Urothelium cell line (cell line): ENCODE data around the gene PFN4.
A peak's percentile ranks its signal among the peaks of the same experiment; 100 is the strongest.
"Not testable (repeated sequence)": the region's sequence is repeated elsewhere in the genome, so short reads cannot be mapped to it uniquely, and the experiment has no call there.

Source experiments
- DNase-seq: peaks from one replicate; pipeline ENCODE4 v3.0.0; 2011; ENCODE audit warnings: low spot score, mixed read lengths
- FAIRE-seq: peaks from 2 replicates; lab custom pipeline; 2011; peaks lifted over from hg19 to GRCh38; lab: Jason Lieb, UNC

Gene PFN4, protein sequence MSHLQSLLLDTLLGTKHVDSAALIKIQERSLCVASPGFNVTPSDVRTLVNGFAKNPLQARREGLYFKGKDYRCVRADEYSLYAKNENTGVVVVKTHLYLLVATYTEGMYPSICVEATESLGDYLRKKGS

DNA sequence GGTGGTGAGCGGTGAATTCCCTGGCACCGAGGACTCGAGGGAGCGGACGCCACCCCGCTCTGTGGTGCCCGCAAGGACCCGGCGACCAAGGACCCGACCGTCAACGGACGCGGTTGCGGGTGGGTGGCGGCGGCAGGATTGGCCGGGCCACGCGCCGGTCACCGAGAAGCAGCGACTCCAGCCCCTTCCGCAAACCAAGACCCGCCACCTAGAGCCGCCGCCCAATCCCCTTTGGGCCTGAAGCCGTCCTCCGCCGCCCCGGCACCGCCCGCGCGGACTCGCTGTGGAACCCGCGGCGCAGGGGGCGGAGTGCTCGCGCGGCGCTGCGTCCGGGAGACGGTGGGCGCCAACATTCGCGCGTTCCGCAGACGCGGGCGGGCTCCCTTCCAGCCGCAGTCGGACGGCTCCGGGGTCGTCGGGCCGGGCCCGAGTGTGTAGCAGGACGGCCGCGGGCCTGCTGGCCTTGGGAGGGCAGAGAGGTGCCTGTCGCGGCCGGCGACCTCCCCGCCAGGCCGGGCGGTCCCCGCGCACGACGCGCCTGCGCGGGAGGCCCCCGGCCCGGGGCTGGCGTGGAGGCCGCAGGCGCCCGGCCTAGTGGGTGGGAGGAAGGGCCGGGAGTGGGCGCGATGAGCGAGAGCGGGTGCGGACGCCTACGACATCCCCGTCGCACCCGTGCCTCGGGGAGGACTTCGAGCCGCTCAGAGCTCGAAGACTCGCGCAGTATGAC, at the start of gene PFN4, which contains the start of gene FAM228B:
Gene PFN4 (minus strand): TSS at position 140 of the 727 bp plus-strand sequence. CDS start 799 bp downstream, outside the sequence.
Gene FAM228B (plus strand): TSS at position 275 of the 727 bp plus-strand sequence. CDS start 893 bp downstream, outside the sequence.
- peak; percentile 40 for FAIRE-seq
- DNase-seq = peak; percentile 93

DNA sequence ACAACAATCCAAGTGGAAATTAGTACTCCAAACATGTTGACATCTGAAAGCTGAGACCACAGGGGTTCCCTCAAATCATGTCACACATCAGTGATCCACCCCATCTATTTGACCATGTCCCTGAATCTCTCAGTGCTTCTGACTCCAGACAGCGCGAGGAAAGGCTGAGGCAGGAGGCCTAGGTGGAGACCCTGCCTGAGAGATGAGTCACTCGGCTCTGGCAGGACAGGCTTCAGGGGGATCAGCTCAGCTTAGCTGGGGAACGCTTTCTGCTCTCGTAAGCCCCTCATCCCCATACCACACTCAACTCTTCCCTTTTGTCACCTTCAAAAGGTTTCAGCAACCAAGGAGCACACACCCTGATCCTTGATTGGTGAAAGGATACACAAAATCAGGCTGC, 45.9 kb upstream of the PFN4 start:
- no peak for DNase-seq
- no peak for FAIRE-seq

DNA sequence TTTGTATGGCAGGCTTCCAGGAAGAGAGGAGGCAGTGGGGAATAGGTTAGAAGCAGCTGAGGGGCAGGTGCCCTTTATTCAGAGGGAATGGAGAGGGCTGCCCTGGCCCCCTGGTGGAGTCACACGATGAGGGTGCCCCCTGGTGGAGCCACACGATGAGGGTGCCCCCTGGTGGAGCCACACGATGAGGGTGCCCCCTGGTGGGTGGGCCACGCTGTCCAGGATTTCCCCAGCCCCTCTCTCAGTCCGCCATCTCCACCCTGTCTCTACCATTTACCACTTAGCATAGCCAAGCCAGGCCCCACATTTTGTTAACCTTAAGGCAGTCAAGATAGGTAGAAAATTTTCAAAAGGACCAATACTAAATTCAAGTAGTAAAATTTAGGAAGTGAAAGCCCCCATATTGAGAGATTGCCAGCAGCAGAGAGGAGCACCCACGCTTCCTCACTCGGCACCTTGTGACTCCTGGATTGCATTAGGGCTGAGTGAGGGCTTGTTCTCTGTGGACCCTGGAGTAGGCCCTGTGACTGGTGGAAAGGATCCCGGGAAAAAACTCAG, 41.4 kb upstream of the PFN4 start:
- DNase-seq (peak; percentile 40), FAIRE-seq (no peak)

DNA sequence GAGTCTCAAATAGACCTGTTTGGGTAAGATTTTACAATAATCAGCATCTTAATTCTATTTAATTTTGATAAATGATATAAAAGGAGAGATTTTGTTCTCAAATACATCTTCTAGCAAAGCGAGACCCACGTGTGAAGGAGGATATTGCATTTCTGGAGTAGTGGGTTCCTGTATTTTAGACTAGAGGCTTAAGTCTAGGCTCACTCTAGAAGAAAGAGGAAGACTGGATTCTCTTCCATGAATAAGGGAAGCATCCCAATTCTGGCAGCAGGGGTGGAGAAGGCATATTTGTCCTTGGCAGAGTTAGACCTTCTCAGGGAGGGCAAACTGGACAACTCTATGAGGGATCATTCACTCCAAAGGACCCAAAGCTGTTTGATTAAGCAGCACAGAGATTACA, 40.5 kb upstream of the PFN4 start:
- FAIRE-seq (no peak), DNase-seq (no peak)

DNA sequence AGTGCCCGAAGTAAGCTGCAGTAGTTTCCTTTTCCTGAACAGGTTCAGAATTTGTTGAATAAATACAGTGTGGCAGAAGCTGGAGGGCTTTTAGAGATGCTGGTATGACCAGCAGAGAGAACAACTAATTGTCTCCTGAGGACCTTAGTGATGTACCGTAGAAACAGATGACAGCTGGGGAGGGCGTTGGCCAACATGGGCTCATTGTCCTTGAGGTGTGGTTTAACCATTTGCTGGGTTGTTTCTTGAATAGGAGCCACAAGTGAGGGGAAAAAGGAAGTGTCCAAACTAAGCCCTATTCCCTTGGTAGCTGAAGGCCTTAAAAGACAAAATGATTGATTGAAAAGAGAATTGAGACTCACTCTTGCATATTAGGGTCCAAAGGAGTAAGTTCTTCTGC, 40.1 kb upstream of the PFN4 start:
- FAIRE-seq (no peak), DNase-seq (no peak)

DNA sequence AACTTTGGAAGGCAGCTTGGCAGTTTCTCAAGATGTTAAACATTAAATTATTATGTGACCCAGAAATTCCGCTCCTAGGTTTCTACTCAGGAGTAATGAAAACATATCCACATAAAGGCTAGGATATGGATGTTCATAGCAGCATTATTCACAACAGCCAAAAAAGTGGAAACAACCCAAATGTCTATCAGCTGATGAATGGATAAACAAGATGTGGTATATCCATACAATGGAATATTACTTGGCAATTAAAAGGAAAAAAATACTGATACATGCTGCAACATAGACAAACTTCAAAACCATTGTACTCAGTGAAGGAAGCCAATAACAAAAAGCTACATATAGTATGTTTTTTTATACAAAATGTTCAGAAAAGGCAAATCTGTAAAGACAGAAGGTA, 39.4 kb upstream of the PFN4 start:
- no peak for DNase-seq
- peak; percentile 17 for FAIRE-seq

DNA sequence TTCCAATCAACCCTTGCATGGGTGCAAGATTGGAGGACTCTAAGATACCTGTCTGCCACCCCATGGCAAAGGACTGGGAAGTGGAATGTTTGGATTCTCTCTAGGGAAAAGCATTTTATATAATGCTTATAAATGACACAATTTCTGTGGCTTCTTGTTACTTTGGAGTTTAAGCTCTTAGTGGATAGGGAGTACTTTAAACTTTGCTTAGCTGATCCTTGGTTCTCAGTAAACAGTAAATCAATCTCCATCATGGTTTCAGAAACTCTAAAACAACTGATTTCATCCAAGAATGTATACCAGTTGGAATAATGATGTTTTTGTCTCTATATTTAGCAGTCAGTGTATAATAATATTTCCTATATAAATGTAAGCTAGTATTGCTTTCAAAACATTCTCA, 37.6 kb upstream of the PFN4 start:
- FAIRE-seq (no peak), DNase-seq (no peak)

DNA sequence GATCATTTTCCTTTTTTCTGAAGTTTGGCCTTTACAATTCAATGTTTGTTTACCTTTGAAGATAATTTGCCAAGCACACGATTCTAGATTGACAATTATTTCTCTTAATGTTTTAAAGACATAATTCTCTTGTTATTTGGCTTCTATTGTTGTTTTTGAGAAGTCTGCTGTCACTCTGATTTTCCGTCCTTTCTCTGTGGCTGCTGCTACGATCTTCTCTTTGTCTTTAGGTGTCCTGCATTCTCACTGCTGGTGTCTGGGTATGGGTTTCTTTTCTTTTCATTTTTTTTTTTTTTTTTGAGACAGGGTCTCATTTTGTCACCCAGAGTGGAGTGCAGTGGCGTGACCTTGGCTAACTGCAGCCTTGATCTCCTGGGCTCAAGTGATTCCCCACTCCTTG, 36.6 kb upstream of the PFN4 start:
- no peak for DNase-seq
- FAIRE-seq = no peak

DNA sequence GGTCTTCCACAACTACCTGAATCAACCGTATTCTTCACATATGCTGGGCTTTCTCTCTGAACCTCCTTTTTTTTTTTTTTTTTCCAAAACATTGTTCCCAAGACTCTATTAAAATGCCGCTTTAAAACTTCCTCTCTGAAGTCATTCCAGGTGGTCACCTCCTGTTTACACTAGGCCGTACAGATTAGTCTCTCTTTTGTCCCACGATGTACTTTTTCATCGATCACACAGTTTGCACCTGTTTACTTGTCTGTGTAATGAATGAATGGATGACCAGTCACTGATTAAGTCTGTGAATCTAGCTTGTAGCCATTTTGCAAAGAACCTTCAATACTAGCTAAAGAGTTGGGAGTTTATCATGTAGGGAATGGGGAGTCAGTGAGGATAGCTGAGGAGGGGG, 35.0 kb upstream of the PFN4 start:
- DNase-seq (no peak), FAIRE-seq (no peak)

DNA sequence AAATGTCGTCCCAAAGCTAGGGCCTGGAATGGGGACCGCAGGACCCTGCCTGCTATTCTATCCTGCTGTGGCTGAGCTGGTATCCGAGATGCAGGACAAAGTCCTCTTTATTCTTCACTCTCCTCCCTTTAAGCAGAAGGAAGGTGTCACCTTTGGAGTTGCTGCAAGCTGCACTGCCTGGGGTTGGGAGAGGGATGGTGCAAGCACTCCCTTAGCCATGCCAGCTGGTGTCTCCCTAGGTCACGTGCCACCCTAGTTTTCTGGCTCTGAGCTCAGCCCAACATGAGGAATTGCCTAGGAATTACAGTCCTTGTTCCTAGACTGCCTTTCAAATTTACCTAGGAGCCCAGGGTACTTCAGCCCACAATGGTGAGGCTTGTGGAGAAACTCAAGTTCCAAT, 30.3 kb upstream of the PFN4 start:
- no peak for FAIRE-seq
- DNase-seq = no peak

DNA sequence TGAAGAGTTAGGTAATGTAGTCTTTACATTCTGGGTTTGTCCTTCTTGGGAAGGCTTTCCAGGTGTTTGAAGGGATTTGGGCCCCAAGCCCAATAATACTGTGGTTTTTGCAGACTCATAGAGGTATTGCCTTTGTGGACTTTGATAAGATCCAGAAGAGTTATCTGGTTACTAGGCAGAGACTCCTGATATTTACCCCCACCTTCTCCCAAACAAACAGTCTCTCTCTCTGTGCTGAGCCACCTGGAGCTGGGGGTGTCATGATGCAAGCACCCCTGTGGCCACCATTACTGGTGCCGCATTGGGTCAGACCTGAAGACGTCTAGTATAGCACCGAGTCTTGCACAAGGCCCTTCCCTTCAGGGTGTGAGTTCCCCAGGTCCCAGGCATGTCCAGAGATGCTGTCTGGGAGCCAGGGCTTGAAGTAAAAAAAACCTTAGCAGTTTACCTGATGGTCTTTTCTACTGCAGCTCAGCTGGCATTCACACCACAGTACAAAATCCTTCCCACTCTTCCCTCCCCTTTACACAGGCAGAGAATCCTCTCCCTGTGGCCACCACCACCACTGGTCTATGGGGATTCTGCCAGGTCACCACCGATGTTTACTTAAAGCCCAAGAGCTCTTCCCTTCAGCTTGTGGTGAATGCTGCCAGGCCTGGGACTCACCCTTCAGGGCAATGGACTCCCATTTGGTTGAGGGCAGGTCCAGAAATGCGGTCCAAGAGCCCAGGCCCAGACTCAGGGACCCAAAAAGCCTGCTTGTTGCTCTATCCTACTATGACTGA, 29.5 kb upstream of the PFN4 start:
- no peak for DNase-seq
- no peak for FAIRE-seq

DNA sequence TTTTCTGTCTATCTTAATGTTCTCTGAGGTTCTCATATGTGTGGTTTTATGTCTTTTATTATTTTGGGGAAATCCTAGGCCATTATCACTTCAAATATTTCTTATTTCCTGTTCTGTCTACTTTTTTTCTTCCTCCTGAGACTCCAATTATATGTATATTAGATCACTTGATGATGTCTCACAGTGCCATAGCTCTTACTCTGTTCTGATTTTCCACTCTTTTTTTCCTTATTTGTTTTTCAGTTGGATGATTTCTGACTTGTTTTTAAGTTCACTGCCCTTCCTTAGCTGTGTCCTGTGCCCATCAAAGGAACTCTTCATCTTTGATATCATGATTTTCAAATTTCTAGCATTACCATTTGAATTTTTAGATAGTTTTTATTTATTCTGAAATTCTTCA, 24.2 kb upstream of the PFN4 start:
- DNase-seq (no peak), FAIRE-seq (no peak)

DNA sequence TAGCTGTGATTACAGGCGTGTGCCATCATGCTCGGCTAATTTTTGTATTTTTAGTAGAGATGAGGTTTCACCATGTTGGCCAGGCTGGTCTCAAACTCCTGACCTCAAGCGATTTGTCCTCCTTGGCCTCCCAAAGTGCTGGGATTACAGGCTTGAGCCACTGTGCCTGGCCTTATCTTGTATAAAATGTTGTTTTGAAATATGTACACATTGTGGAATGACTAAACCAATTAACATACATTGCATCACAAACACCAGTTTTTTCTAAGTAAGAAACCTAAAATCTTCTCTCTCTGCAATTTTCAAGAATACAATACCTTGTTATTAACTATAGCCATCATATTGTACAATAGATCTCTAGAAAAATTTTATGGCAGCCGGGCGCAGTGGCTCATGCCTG, 17.2 kb upstream of the PFN4 start:
- not testable (repeated sequence) for DNase-seq, FAIRE-seq

DNA sequence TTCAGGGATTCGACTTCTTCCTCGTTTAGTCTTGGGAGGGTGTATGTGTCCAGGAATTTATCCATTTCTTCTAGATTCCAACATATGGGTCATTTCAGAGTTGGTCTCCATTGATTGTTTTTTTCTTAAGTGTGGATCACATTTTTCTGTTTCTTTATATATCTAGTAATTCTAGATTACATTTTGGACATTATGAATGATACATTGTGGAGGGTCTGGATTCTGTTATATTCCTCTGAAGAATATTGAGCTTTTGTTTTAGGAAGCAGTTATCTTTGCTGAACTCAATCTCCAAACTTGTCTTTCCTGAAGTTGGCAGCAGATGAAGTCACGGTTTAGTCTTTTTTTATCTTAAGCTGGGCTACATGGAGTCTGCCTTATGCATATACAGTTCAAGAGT, 9.4 kb upstream of the PFN4 start:
- no peak for DNase-seq
- no peak for FAIRE-seq

DNA sequence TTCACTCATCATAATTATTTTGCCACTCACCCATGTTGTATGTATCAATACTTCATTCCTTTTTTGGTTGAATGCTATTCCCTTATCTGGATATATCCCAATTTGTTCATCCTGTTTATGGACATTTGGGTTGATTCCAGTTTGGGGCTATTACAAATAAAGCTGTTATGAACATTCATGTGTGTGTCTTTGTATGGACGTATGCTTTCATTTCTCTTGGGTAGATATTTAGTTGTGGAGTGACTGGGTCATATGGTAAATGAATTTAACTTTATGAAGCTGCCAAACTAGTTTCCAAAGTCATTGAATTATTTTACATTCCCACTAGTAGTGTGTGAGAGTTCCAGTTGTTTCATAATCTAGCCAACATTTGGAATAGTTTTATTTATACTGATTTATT, 2.8 kb upstream of the PFN4 start:
- FAIRE-seq (no peak), DNase-seq (no peak)

DNA sequence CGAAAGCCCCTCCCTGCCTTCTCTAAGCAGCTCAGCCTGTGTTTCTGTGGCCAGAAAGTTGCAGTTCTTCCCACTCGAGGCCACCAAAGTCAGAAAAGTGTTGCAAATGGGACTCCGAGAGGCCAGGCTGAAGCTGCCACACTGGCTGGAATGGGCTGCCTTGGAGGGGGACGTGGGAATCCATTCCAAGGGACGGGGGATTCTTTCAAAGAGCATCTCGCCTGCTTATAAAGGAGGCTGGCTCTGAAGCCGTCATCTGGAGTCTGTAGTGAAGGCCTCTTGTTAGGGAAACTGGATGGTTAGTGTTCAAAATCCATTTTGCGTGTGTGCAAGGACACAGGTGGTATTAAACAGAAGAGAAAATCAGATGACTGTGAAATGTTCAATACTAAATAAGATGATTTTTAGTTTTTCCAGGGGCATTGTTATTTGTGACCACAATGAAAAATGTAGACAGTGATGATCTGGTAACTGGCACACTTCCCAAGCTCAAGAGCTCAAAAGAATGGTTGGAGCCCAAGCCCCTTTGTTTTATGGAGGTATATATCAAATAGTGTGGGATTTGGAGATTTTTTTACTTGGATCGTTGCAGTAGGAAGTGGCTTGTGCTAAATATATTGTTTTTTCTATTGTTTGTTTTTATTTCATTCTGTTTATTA, 917 bp upstream of the PFN4 start:
- FAIRE-seq (no peak), DNase-seq (peak; percentile 20)

DNA sequence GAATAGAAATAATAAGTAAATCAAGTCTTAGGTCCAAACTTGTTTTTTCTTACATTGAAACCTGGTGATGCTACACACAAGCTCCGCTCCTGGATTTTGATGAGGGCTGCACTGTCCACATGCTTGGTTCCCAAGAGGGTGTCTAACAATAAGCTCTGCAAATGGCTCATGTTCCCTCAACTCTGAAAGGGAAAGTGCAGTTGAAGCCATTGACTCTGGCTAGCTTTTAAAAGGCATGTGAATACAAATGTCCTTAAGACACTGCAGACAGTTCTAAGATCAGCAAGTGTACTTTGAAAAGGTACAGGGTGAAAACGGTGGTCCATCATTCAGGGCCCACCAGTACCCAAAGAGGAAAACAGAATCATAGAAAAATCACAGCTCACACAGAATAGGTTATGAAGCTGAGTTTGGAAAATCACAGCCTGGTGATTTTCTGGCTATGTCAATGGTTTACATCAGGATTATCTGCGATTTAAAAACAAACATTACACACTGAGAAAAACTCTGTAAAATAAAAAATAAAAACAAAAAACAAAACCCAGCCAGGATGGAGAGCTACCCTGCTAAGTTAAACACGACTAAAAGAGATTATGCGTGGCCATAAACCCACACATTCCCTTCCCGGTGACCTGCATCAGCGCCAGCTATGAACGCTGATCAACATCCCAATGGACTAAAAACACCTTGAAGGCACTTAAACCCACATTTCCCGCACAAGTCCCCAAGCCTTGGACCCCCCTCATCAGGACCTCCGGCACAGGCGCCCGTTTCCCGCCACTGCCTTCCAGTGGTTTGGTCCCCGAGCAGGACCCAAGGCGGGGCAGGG, 554 bp downstream of the PFN4 start:
- DNase-seq (no peak), FAIRE-seq (no peak)

DNA sequence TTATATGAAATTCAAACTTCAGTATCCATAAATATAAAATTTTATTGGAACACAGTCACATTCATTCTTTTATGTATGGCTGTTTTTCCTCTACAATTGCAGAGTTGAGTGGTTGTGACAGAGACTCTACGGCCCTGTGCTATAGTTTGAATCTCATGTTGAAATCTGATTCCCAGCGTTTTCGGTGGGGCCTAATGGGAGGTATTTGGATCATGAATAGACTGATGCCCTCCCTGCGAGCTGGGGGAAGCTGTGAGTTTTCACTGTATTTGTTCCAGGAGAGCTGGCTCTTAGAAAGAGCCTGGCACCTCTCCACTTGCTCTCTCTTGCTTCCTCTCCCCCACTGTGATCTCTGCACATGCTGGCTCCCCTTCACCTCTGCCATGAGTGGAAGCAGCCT, 1.7 kb downstream of the PFN4 start:
- FAIRE-seq = no peak
- DNase-seq = no peak

DNA sequence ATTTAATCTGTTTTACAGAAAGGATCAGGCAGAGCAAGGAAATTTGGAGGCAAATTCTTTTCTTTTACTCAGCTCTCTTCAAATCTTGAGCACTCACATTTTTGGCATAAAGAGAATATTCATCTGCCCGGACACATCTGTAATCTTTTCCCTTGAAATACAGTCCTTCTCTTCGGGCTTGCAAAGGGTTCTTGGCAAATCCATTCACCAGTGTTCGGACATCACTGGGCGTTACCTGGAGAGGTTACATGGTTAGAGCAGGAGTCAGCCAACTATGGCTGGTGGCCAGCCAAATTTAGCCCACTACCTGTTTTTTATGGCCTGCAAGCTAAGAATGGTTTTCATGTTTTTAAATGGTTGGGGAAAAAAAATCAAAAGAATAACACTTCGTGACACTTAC, 2.1 kb downstream of the PFN4 start:
- no peak for DNase-seq
- no peak for FAIRE-seq

DNA sequence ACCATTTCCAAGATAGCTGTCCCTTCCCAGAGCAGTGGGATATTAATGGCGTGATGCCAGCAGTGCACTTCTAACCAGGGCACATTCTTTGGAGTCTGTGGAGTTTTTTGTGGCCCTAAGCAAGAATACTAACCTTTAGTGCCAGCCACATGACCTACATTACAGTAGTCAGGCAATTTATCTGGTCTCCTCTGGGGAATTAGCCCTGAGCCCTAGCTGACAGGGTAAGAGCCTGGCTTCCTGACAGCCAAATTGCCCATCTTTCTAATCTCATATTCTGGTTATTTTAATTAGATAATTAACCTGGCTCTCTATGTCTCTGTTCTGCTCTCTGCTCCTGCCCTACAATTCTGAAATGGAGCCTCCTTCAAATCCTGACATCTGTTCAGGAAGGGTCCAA, 5.2 kb downstream of the PFN4 start:
- DNase-seq (no peak), FAIRE-seq (no peak)
